ENCODE measurements around the gene USH1C.

DNA sequence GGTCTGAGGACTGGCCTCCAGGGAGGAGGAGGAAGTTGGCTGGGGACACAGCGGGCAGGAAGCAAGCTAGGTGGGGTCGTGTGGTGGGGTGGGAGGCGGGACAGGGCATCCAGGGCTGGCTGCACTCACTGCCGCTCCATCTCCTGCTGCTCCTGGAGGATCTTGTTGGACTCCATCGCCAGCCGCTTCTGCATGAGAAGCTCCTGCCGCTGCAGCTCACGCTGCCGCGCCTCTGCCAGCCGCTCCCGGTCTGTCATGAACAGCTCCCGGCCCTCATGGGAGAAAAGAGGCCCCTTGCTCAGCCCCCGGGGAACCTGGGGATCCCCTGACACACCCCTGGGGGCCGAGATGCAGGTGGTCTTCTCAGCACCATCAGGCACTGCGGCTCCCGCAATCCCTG lies 21.6 kb downstream of the USH1C start:
- TF ChIP-seq POLR2A (IDR thresholded peaks at IDR 0.05) = no peak
- TF ChIP-seq, protein P1, sequence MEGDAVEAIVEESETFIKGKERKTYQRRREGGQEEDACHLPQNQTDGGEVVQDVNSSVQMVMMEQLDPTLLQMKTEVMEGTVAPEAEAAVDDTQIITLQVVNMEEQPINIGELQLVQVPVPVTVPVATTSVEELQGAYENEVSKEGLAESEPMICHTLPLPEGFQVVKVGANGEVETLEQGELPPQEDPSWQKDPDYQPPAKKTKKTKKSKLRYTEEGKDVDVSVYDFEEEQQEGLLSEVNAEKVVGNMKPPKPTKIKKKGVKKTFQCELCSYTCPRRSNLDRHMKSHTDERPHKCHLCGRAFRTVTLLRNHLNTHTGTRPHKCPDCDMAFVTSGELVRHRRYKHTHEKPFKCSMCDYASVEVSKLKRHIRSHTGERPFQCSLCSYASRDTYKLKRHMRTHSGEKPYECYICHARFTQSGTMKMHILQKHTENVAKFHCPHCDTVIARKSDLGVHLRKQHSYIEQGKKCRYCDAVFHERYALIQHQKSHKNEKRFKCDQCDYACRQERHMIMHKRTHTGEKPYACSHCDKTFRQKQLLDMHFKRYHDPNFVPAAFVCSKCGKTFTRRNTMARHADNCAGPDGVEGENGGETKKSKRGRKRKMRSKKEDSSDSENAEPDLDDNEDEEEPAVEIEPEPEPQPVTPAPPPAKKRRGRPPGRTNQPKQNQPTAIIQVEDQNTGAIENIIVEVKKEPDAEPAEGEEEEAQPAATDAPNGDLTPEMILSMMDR (IDR thresholded peaks at IDR 0.05) = no peak

All from testis (tissue), 2 donors.